Fibroblast of skin of back (primary cell): ENCODE data around the gene PLGLB1. TPM values are rescaled to one million over a fixed set of nuclear protein-coding genes. Genes with fewer than 3 reads are reported as not detected.
"Not testable (repeated sequence)": the region's sequence is repeated elsewhere in the genome, so short reads cannot be mapped to it uniquely, and the experiment has no call there.

Experiments used
- DNase-seq: peaks from one replicate; pipeline ENCODE4 v3.0.0-alpha.2; 2013
- polyA plus RNA-seq, 2 experiments: library from polyadenylated mRNA; unstranded; fragments of 120-200 nt; gene quantifications; one replicate each; pipeline ENCODE4 v1.2.1, GENCODE V29; 2013; ENCODE audit not compliant: insufficient read length in 2 of 2

The PLGLB1 gene
- polyA plus RNA-seq (2013, experiment 1 of 2; ENCODE audit: insufficient read length), result 1.6 TPM
- 3.0 TPM for polyA plus RNA-seq (2013, experiment 2 of 2; ENCODE audit: insufficient read length)

DNA sequence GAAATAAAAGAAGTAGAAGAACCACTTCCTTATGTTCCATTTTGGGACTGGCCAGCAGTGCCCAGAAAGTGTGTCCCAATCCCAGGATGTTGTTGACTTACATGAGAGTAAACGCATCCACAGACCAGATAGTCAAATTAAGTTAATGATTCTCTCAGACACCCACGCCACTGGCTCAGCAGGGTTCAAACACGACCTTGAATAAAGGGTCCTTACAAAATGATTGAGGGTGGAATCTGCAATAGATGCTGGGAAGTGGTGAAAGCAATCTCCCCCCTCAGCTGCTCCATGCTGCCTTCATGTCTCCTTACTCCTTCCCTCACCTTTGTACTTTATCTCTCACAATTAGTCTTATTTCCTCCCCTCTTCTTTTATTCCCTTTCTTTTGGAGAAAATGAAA, at the start of gene PLGLB1:
TSS of gene PLGLB1 (minus strand) at position 101 of the 400 bp plus-strand sequence. CDS start at position 40, 61 bp downstream.
- DNase-seq, result not testable (repeated sequence)

DNA sequence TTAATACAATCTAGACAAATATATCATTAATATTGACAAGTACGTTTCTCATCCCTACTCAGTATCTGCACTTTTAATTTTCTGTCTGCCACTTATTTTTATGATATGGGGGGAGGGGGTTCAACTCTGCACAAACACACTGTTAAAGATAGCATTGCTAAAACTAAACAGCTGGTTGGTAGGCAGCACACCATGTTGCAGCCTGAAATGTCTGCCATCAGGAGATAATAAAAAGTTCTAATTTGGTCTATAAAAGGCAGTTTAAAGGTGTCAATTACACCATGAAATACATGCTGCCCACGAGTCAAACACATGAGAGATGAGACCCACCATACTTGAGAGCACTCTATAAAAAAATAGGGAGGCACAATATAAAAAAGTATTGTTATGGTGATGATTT, 42.7 kb upstream of the PLGLB1 start:
- not testable (repeated sequence) for DNase-seq

DNA sequence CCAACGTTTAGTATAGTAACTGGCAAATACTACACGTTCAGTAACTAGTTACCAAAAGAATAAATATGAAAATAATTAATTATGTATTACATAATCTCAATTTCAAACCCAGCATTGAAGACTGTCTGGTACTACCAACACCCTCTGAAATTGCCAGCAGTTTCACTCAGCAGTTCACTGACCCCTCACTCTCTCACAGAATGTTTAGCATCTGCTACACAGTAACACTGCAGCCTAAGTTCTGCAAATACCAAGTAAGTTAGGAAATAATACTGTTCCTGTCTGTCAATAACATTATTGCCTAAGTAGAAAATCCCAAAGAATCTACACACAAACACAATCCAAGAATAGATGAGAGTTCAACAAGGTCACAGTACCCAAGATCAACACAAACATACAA, 41.8 kb upstream of the PLGLB1 start:
- DNase-seq, result not testable (repeated sequence)

DNA sequence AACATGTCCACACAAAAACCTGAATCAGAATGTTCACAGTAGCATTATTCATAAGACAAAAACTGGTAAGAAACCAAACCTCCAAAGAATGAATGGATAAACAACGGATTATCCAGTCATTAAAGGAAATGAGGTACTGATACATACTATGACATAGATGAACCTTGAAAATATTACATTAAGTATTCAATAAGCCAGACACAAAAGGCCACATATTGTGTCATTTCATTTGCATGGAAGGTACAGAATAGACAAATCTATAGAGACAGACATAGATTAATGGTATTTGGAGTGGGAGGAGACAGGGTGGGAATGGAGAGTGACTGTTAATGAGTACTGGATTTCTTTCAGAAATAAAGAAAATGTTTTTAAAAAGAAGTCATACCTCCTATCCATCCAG, 39.9 kb upstream of the PLGLB1 start:
- not testable (repeated sequence) for DNase-seq

DNA sequence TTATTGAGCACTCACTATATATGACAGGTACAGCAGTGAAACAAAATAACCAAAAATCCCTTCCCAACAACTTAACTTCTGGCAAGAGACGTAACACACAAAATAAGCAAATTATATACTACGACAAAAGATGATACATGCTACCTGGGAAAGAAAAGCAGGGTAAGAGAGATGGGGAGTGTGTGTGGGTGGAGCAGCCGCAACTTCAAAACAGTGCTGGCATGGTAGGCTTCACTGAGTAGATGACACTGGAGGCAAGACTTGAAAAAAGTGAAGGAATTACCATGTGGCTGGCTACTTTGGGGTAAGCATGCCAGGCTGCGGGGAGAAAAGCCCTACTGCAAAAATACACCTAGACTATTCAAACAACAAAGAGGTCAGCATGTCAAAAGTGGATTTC, 36.0 kb upstream of the PLGLB1 start:
- DNase-seq, result not testable (repeated sequence)

GRCh38 chr2:87056843-87057242, 35.2 kb upstream of the PLGLB1 start:
- DNase-seq, result not testable (repeated sequence)

DNA sequence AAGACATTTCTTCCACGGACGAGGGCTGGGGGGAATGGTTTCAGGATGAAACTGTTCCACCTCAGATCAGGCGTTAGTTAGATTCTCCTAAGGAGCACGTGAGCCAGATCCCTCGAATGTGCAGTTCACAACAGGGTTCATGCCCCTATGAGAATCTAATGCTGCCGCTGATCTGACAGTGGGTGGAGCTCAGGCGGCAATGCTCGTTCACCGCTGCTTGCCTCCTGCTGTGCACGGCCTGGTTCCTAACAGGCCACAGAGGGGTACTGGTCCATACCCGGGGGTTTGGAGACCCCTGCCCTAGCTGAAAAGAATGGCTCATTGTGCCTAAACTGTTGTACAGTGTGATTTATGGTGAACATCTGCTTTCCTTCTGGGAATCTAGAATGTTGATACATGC, 34.8 kb upstream of the PLGLB1 start:
- not testable (repeated sequence) for DNase-seq

GRCh38 chr2:87054375-87054774, 32.7 kb upstream of the PLGLB1 start:
- DNase-seq, result not testable (repeated sequence)

DNA sequence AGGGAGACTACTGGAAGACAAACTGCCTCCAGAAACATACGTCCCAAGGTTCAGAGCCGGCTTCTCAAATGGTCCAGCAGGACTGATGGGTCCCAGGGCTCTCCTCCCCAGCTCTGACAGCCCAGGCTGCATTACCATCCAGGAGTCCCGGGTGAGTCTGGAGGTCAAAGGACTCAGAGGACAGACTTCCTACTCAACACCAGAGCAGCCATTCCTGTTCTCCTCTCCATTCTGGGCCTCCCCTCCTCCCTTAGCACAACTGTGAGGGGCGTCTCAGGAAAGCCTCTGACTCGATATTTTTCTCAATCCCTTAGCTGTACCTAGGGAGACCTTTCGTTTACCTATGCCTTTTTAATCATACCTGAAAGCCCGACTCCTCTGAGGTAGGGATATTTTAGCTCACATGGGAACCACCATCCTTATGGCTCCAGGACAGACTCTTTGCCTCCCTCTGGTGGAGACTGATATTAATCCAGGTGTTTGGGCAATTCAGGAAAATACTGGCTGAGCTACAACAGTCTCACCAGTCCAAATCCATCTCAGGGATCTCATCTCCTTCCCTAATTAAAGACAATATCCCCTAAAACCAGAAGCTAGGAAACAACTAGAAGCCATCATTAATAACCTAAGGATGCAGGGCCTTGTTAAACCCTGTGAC, 19.8 kb upstream of the PLGLB1 start:
- DNase-seq, result not testable (repeated sequence)

GRCh38 chr2:87028607-87029006, 7.0 kb upstream of the PLGLB1 start:
- not testable (repeated sequence) for DNase-seq

DNA sequence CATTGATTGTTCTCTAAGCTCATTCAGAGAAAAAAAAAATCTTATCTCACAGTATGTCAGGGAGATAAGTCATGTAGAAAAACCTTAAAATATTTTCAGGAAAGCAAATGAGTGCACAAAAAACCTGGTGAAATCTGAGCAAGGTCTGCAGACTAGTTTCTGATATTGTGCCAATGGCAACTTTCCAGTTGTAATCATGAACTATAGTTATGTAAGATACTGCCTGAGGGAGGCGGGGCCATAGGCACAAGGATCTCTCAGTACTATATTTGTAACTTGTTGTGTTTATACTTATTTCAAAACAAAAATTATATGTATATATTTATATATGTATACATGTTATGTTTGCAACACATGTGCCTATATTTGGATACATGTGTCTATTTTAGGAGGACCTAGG, 5.2 kb upstream of the PLGLB1 start:
- DNase-seq, result not testable (repeated sequence)

GRCh38 chr2:87025927-87026326, 4.3 kb upstream of the PLGLB1 start:
- not testable (repeated sequence) for DNase-seq

- DNase-seq, result not testable (repeated sequence)
Measured at GRCh38 chr2:87023988-87024615, 2.5 kb upstream of the PLGLB1 start.

GRCh38 chr2:87021043-87021442, 601 bp downstream of the PLGLB1 start:
- not testable (repeated sequence) for DNase-seq

DNA sequence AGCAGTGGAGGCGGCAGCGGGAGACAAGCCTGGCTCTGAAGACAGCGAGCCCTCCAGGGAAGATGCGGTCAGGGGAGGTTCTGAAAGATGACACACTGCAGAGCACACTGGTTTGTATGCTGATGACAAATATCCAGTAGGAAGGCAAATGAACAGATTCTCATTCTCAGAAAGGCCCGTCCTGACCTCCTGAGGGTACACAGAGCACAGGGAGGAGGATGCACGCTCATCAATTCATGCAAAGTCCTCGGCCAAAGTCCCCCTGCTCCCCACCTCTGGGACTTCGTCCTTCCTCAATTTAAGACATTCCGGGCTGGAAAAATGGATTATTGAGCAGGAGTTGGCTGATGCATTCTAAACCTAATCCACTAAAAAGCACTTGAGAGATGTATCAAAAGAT, 2.6 kb downstream of the PLGLB1 start:
- not testable (repeated sequence) for DNase-seq

- not testable (repeated sequence) for DNase-seq
Measured at GRCh38 chr2:87014489-87015169, 7.0 kb downstream of the PLGLB1 start.

- DNase-seq, result not testable (repeated sequence)
Measured at GRCh38 chr2:87004398-87004797, 17.2 kb downstream of the PLGLB1 start.
